GM18873 (cell line): ENCODE data around the gene KLF13.
"Not testable (repeated sequence)": the region's sequence is repeated elsewhere in the genome, so short reads cannot be mapped to it uniquely, and the experiment has no call there.

ENCODE experiments used
- ATAC-seq: cut with Tn5 transposase; IDR thresholded peaks from one replicate; pipeline ENCODE4 v1.9.1; 2021; ENCODE audit warnings: mild to moderate bottlenecking, moderate library complexity, moderate number of reproducible peaks; ENCODE audit not compliant: unreplicated experiment, low FRiP score

The KLF13 gene

DNA sequence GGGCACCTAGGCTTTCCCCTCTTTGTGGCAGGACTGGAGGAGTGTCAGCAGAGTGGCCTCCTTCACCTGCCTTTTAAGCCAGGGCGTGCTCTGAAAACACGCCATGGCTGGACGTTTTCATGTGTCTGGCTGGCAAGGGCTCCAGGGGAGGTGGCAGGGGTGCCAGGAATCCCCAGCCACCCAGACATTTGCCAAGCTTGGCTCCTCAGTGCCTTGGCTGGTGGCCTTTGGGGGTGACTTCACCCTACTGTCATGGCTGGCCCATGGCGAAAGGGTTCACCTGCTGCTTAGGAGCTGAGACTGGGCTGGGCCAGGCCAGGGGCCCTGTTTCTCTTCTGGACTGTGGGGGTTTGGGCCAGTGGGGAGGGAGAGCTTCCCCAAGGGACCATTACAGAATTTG is 17.6 kb downstream of the KLF13 start:
- no peak for ATAC-seq

DNA sequence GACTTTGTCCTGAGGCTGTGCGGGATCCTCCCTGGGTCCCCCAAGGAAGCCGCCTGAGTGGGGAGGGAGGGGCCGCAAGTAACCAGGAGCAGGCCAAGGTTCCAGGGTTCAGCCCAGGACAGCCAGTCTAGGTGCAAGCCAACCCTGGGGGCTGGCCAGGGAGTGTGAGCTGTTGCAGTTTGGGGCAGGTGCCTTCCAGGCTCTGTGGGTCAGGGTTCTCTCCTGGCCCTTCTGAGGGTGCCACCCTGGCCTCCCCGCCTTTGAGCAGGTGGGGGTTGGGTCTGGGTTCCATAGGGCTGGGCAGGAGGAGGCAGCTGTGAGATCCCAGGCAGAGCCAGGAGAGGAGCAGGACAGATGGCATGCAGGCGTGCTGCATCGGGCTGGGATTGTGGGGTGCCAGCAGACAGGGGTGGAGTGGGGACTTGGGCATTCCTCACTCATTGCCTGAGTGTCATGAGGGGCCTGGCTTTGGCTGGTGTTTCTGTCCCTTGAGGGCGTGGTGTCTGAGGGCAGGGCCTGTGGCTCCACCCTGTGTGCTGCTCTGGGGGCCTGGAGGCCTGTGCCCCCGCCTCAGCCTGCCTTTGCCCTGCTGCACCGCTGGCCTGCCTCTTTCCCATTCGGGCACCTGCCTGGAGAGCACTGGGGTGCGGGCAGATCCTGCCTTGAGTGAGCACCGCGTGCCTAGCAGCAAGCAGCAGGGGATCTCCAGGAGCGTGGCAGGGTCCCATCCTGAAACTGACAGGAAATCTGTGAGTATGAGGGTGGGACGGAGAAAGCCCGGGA is 18.4 kb downstream of the KLF13 start:
- peak; percentile 35 for ATAC-seq

DNA sequence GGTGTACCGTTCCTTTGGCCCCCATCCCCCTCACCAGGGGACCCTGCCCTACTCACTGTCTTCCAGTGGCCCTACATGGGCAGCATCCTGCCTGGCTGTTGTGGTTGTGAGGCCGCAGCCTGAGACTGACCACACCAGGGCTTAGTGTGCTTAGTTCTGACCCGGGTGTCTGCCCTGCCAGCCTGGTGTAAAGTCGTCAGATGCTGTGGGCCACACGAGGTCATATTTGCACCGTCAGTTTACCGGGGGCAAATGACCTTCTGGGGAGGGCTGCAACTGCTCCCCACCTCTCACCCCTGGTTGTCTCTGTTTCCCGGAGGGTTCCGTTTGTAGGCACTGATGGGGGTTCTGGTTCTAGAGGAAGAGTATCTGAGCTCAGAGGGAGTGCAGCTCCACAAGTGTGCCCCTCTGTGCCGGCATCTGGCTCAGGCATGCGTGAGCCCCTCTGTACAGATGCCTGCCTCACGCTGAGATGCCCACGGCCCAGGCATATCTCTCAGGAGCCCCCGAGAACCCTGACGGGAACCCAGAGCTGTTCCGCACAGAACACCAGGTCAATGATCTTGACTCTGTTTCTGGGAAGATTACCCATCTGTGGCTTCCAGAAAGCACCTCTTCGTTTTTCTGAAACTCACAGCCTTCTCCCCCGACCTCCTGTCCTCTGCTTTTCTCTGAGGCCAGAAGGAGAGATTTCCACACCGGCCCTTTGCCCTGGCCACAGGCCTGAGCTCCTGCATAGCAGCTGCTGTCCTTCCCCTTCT is 19.2 kb downstream of the KLF13 start:
- ATAC-seq = peak; percentile 26

DNA sequence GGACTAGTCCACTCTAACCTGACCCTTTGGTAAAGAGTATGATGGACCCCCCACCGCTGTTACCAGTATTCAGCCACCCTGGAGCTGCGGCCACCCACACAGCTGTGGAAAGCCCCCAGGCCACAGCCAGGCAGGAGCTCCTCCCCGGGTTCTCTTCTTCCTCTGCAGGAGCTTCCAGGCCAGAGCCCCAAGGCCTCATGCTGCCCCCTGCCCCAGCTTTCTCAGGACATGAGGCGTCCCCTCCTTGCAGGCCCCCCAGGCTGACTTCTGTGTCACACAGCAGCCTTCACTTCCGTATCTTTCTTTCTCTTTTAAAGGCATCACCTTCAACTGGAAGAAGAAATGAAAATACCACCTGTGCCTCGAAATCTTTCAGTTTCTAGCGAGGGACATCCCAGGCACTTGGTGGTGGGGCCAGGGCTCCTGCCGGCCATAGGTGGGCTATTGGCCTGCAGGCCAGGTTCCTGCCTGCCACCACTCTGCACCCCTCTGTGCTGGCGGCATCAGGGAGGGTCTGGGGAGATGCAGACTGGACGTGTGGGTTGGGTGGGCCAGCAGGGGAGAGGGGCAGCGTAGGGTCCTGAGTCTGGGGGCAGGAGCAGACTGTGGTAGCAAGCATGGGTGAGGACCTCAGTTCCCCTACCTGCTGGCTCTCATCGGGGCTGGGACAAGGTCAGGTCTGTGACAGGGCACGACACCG is 19.9 kb downstream of the KLF13 start:
- peak; percentile 40 for ATAC-seq

DNA sequence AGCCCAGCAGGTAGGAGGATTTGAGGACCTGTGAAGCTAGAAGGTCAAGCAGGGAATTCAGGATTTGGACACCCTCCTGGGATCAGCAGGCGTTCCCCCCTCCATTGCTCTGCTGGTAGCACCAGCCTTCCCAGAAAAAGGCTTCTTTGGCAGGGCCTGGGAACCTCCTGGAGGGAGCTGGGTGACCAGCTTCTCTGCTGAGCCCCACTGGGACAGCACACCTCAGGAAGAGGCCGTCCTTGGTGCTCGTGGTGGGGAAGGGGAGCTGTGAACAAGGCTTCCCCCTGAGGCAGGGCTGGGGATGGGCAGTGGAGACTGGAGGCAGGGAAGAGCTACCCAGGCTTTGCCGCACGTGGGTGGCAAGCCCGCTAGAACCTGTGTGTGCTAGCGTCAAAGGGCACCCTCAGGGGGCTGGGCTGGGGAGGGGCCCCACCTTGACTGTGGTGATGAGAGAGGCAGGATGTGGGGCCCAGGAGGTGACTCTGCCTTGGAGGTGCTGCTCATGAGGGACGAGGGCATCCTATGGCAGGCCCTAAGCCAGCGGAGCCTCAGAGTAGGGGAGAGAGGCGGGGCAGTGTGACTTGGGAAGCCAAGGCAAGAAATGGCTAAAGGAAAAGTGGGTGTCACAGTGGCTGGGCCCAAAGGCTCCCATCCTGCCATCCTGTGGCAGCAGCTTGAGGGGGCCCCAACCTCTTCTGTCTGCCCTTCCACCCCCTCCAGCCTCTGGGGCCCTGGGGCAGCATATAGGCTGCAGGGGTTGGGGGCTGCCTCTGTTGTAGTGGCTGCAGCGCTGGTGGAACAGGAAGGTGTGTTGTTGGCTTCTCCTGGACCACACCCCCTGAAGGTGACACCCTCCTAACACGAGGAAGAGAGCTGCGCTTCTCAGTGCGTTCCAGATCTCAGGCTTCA is 20.7 kb downstream of the KLF13 start:
- ATAC-seq = no peak

DNA sequence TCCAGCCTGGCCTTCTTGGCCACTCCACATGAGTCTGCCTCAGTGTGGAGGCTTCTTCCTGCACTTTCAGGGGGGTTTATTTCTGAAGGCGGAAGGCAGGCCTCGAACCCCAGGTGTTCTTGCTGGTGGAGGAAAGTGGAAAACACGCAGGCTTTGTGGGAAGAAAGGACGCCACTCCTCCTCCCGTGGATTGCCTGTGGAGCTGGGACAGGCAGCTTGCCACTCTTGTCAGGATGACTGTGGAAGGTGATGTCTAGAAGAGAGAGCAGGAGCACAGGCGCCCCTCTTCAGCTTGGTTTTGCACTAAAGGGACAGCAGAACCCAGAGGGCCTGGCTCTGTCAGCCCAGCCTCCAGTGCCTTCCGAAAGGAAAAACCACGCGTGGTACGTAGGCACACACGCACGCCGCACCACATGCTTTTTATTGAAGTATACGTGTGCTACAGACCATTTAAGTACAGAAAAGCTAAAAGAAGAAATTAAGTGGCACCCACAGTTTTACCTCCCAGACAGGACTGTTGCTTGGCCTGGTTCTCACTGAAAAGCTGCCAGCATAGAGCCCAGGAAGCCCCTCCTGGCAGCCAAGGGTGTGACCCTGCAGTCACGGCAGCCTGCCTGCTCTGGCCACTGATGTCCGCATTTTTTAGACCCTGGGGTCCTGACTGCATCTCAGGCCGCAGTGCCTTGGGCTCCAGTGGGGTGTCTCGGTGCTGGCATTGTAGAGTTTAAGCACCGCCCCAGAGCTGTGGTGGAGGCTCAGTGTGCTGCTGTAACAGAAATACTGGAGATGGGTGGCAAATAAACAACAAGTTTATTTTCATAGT is 21.6 kb downstream of the KLF13 start:
- ATAC-seq = no peak

DNA sequence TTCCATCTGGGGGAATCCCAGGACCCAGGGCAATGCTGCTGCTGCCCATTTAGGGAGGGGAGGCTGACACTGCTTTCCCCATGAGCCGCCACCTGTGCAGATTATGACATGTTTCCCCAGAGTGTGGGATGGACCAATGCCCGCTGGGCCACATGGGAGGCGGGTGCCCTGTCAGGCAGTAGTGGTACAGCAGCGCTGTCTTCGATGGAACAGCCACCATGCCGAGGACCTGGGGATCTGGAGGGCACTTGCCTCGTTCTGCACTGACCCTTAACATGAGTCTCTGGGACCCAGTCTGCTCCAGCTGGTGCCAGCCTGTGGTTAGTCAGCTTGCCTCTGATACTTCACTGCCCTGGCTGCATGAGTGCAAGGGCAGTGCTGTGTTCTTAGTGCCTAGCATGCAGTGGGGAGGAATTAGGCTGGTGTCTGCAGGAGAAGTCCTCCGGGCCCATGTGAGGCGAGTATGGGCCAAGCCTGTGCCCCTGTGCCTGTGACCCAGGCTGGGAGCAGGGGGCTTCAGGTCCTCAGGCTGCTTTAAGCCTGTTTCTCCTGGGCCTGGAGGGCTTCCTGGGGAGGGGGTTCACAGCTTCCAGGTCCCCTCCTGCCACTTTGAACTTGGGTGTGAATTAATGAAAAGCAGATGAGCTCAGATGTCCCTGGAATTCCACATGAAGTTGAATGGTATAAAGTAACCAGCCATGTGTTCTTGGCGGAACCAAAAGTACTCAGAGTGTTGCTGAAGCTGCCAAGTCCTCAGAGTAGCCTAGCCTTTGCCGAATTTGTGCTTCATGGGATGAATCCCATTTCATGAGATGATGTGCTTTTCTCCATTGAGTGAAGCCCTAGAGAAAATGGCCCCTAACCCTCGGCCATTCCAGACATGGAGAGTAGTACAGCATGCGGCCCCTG is 22.9 kb downstream of the KLF13 start:
- no peak for ATAC-seq

DNA sequence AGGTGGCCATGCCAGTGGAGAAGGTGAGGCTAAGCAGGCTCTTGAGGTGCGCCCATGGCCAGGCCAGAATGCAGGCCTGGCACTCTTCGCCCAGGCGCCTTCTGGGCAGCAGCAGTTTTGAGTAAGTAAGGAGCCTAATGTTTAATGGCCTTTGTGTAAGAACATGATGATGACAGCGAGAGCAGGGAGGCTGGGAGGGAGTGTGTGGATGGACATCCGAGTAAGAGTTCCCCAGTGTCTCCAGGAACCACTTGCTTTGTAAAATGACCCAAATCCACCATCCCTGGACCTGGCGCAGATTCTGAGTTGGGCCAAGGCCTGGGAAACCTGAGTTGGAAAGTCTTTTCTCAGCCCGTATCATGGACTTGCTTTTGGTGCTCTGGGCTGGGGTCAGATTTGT is 24.1 kb downstream of the KLF13 start:
- no peak for ATAC-seq

DNA sequence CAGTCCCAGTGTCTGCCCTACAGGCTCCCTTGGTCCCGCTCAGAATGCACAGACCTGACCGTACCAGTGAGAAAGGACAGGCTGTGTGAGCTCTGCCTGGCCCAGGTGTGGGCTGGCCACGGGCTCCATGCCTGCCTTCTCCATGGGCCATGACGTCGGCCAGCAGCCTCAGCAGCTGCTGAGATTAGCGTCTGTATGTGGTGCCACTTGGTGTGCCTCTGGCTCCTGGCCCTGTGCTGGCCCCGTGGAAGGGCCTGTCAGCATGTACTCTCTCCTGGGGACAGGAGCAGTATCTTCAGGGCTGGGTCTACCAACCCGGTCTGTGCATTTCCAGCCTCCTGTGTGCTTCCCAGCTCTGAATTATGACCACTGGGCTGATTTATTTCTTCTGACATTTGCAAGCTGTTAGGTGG is 25.7 kb downstream of the KLF13 start:
- no peak for ATAC-seq

DNA sequence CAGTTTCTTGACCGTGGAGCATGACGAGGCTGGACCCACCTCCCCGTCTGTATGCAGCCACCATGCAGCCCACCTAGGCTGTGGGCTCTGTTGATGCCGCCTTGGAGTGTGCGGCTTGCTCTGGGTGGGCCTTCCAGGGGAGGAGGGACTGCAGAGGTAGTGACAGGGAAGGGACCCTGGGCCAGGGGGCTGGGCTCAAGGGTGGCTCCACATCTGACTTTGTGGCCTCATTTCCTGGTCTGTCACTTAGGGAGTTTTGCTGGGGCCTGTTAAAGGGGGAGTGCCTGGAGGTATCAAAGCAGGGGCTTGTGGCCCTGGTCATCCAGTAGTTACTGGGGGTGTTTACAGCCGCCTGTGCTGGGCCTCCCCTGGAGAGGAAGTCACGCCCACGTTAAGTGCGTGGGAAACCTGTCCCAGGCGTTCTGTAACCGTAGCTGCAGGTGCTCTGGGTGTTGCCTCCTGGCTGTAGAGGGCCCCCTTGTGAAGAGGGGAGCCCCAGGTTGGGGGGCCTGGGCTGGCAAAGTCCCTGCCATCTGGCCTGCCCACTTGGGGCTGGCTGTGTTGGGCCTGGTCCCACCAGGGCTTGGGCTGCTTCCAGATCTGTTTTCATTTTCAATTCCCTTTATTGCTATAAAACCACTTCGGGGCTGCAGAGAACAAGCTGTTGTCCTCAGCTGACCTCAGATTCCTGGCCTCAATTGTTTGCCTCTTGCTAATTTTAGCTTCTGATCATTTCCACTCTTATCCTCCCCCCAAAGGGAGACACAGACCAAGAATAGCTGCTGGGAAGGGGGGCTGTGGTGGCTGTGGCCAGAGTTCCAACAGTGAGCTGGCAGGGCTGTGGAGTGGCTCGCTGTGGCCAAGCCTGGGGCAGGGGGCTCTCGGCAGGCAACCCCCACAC is 26.5 kb downstream of the KLF13 start:
- peak; percentile 54 for ATAC-seq

DNA sequence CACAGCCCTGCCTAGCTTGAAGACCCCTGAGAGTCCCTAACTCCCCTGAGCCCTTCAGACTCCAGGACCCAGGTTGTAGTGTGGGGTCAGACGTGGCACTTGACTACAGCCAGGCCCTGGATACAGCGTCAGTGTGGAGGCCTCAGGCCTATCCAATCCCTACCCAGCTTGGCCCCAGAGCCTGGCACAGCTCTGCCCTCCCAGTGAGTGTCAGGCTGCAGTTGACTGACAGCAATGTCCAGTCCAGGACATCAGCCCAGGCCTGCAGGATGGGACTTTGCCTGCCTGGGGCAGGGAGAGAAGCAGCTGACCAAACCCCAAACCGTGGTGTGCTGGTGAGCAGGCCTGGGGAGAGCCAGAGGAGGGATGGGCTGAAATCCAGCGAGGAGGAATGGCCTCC is 27.3 kb downstream of the KLF13 start:
- no peak for ATAC-seq

DNA sequence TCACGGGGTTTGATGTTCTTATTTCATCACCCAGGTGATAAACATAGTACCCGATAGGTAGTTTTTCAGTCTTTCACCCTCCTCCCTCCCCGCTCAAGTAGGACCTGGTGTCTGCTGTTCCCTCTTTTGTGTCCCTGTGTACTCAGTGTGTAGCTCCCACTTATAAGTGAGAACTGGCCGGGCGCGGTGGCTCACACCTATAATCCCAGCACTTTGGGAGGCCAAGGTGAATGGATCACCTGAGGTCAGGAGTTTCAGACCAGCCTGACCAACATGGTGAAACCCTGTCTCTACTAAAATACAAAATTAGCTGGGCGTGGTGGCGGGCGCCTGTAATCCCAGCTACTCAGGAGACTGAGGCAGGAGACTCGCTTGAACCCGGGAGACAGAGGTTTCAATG is 29.5 kb downstream of the KLF13 start:
- not testable (repeated sequence) for ATAC-seq

DNA sequence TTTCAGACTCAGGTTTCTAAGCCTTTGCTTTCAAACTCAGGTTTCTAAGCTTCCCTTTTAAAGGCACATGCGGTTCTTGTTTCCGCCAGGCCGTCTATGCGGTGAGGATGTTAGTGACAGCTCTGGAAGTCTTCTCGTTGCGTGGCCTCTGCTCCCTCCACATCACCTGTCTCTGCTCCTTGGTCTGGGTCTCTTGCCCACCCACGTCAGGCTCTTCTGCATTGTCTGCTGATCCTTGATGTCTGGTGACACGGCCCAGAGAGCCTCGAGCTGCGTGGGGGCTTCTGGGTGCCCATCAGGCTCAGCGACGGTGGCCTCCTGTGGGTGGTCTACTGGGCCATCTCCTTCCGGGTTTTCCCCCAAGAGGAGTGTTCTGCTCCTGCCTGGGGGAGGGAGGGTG is 30.5 kb downstream of the KLF13 start:
- ATAC-seq = no peak

DNA sequence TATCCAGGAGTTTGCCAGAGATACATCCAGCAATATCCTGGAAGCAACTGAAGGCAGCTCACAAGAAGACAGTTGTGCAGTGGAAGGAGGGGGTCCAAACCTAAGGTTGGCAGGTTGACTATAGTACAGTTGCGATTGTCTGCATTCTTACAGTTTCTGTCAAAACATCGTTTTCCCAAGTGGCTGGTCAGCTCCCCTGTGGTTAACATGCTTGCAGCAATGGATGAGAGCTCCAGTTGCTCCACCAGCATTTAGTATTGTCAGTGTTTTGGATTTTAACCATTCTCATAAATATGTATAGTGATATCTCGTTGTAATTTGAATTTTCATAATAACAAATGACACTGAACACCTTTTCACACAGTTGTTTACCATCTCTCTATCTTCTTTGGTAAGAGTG is 31.5 kb downstream of the KLF13 start:
- no peak for ATAC-seq

DNA sequence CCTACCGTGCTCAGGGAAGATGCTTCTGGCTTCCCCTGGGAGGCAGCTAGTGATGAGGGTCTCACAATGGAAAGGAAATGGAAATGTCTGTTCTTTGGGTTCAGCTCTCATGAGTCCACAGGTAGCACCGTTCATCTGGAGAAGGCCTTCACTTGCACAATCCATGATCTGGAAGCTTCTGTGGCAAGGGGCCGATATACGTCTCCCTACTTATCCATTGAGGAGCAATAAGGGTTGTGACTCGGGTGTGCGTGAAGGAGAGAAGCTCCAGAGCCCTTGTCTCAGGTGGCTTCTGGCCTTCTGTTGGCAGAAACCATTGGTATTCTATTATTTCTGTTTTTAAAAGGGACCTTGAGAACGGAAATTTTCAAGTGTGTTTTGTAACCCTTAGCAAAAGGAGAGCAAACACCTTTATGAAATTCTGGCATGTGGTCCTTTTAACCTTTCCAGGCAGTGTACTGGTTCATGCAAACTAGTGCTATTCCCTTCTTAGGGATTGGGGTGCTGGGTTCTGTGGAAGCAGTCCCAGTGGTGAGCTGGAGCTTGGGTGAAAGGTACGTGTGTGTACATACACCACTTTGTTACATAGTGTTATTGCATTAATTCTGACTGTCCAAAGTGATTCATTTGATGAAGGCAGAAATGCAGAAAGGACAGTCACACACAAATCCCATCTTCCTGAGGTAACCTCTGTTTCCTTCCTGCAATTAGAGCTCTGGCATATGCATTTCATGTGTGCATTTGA is 32.5 kb downstream of the KLF13 start:
- ATAC-seq = no peak

DNA sequence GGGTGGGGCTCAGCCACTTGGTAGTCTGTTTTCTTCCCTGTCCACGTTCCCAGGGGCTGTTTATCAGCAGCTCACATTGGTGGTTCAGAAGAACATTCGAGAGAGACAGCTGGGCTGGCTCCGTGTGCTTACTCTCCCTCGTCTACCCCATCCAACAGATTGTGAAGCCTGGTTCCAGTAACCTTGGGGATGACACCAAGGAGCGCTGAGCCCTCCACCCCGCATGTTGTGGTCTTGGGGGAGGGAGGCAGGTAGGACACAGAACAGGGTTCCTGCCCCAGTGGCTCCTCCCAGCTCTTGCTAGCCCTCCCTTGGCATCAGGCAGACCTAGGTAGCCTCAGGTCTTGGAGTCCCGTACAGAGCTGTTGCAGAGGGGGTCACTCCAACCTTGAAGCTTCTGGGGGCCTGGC is 33.1 kb downstream of the KLF13 start:
- ATAC-seq = no peak

DNA sequence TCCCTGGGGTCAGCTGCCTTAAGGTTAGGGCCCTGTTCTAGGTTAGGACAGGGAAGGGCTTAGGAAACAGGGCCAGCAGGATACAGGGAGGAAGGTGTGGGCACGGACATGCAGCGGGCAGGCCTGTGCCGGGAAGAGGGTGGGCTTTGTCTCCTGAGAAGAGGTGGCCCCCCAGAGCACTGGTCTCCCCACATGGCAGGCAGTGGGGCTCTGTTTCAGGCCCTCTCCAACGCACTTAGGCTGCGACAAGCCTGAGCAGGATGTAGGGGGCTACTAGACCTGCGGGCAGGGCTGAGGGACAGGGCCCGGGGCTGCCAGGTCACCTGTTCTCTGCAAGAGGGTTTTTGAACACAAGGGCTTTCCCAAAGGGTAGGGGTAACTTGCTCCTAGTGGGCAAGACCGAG is 33.5 kb downstream of the KLF13 start:
- ATAC-seq = no peak
